Type B pancreatic cell (in vitro differentiated cells): ENCODE measurements around the gene HESX1. TPM values are rescaled to one million over a fixed set of nuclear protein-coding genes. Genes with fewer than 3 reads are reported as not detected.

ENCODE experiments used
- DNase-seq: peaks from one replicate; pipeline ENCODE4 v3.0.0; 2021; ENCODE audit warnings: mixed read lengths; ENCODE audit not compliant: unreplicated experiment; ENCODE audit errors: extremely low spot score
- H3K27ac Mint-ChIP-seq: 2 replicates; pipeline ENCODE4 v1.8.0; 2021; ENCODE audit warnings: mild to moderate bottlenecking, mixed read lengths
- H3K27me3 Mint-ChIP-seq: 2 replicates; pipeline ENCODE4 v1.8.0; 2021; ENCODE audit warnings: mixed read lengths
- H3K36me3 Mint-ChIP-seq: 2 replicates; pipeline ENCODE4 v1.8.0; 2021; ENCODE audit warnings: mixed read lengths
- H3K4me1 Mint-ChIP-seq: one replicate; pipeline ENCODE4 v1.8.0; 2021; ENCODE audit warnings: mixed read lengths; ENCODE audit not compliant: unreplicated experiment
- H3K4me3 Mint-ChIP-seq: 2 replicates; pipeline ENCODE4 v1.8.0; 2021; ENCODE audit warnings: mild to moderate bottlenecking, mixed read lengths
- H3K9me3 Mint-ChIP-seq: 2 replicates; pipeline ENCODE4 v1.8.0; 2021; ENCODE audit warnings: mixed read lengths
- total RNA-seq: library from RNA; stranded (reverse); gene quantifications from 2 replicates; pipeline ENCODE4 v1.2.1, GENCODE V29; 2021; ENCODE audit warnings: low replicate concordance
- TF ChIP-seq, protein P1 (sequence below): fragments of 200-600 bp; sonication (generic); conservative IDR thresholded peaks from 2 replicates; pipeline ENCODE4 v1.5.0; 2021; ENCODE audit warnings: antibody characterized with exemption, mild to moderate bottlenecking

Gene HESX1
- total RNA-seq, 1 donor from 2014 or later, result 1.7 TPM

DNA sequence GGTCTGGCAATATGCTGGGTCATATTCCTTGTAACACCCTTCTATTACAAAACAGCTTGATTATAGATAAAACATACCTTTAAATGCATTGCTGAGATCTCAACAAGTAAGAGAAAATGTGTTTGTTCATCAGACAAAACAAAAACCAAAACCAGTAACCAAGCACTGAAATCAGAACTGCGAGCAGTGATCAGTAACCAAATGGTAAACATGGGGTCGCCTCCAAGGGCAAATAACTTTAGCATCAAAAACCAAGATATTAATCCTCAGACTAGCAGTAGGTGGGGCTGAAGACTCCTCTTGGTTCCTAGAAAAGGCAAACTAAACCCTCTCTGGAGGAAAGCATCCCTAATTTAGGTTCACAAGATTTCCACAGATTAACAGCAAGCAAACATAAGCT, 6.6 kb upstream of the HESX1 start:
- H3K4me3 Mint-ChIP-seq, result no peak overlapping the region
- H3K27ac Mint-ChIP-seq, result no peak overlapping the region
- no peaks in the 10 kb centered on the region for H3K27me3 Mint-ChIP-seq
- no peak for DNase-seq
- TF ChIP-seq, protein P1, sequence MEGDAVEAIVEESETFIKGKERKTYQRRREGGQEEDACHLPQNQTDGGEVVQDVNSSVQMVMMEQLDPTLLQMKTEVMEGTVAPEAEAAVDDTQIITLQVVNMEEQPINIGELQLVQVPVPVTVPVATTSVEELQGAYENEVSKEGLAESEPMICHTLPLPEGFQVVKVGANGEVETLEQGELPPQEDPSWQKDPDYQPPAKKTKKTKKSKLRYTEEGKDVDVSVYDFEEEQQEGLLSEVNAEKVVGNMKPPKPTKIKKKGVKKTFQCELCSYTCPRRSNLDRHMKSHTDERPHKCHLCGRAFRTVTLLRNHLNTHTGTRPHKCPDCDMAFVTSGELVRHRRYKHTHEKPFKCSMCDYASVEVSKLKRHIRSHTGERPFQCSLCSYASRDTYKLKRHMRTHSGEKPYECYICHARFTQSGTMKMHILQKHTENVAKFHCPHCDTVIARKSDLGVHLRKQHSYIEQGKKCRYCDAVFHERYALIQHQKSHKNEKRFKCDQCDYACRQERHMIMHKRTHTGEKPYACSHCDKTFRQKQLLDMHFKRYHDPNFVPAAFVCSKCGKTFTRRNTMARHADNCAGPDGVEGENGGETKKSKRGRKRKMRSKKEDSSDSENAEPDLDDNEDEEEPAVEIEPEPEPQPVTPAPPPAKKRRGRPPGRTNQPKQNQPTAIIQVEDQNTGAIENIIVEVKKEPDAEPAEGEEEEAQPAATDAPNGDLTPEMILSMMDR, result no peak
- H3K4me1 Mint-ChIP-seq, result no peaks in the 10 kb centered on the region
- H3K36me3 Mint-ChIP-seq, result peaks cover 4% of the 10 kb centered on the region
- no peaks in the 10 kb centered on the region for H3K9me3 Mint-ChIP-seq

DNA sequence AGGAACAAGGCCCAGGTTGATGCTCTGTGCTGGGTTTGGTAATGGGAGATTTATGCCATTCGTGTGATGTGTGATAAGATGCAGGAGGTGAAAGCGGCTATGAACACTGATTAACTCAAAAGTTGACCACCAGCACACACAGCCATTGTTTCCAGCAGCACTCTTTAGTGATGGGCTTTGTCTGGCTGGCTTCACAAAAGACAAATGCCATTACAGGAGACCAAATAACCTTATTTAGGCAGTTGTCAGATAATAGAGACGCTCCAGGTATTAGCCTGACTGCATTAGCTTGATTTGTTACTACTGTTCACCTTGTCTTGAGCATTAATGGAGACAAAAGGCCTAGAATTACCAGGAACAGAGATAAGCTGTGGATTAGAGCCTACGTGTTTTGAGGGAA, 5.1 kb downstream of the HESX1 start:
- Mint-ChIP-seq H3K27ac (no peak overlapping the region), H3K4me3 (no peak overlapping the region), H3K36me3 (no peaks in the 10 kb centered on the region), H3K27me3 (no peaks in the 10 kb centered on the region), H3K4me1 (no peaks in the 10 kb centered on the region), H3K9me3 (no peaks in the 10 kb centered on the region)
- DNase-seq, result no peak
- TF ChIP-seq, protein P1, result no peak

DNA sequence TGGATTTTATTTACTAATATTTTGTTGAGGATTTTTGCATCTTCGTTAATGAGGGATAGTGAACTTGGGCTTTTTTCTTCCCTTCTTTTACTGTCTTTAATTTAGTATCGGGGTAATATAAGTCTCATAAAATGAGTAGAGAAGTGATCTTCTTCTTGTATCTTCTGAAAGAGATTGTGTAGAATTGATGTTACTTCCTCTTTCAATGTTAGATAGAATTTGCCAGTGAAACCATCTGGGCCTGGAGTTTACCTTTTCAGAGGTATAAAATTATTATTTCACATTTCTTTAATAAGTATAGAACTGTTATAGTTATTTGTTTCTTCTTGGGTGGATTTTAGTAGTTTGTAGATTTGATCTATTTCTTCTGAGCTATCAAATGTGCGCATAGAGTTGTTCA, 7.8 kb downstream of the HESX1 start:
- no peak overlapping the region for H3K27ac Mint-ChIP-seq
- H3K4me1 Mint-ChIP-seq, result no peaks in the 10 kb centered on the region
- DNase-seq, result no peak
- TF ChIP-seq, protein P1, result no peak
- H3K36me3 Mint-ChIP-seq, result no peaks in the 10 kb centered on the region
- no peak overlapping the region for H3K4me3 Mint-ChIP-seq
- no peaks in the 10 kb centered on the region for H3K9me3 Mint-ChIP-seq
- no peaks in the 10 kb centered on the region for H3K27me3 Mint-ChIP-seq

DNA sequence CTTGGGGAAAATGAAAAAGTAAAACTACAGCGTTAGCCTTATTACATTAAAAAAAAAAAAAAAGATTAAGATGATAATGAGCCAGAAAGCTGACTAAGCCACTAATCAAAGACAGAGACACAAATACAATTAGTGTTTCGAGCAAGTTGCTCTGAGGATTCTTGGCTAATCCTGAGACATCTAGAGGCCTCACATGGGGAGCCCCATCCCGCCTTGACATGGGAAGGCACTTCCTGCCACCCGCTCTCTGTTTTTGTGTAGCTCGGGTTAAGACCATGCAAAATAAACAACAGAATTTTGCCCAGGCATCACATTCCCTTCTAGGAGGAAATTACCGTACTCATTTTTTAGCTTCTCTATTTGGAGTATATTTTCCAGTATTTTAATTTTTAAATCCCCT, 15.3 kb downstream of the HESX1 start:
- Mint-ChIP-seq H3K27me3 (no peaks in the 10 kb centered on the region), H3K36me3 (no peaks in the 10 kb centered on the region), H3K4me3 (no peak overlapping the region), H3K4me1 (peaks cover 4% of the 10 kb centered on the region), H3K9me3 (no peaks in the 10 kb centered on the region), H3K27ac (no peak overlapping the region)
- DNase-seq, result no peak
- TF ChIP-seq, protein P1, result no peak

DNA sequence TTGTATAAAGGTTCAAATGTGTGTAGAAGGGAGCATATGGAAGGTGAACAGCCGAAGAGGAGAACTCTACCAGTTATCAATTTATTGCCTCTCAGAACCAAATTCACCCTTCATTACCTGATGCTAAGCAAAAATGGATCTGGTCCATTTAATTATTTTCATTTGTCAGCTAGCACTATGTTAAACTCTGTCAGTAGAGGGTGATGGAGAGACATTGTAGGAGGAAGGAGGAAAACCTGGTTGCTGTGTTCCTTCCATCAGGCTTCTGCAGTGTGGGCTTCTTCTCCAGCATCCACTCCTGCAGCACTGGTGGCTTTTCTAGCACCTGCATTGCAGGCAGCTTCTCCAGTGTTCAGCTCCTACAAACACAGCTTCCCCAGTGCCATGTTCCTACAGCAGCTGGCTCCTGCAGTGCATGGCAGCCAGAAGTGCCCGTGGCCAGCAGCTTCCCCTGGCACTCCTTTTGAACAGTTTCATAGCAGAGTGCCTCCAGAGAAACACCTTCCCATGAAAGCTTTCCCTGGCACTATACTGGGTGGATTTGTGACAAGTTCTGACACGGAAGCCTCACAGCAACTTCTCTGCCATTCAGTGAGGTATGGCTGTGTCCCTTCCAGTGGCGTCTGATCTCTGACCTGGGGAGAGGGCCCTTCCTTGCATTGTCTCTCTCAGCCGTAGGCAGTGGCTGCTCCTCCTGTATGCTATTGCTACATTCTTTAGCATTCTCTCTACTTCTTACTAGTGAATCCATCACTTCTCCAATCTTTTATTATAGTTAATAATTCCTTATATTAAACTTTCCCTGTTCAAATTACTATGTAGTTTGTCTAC, 20.0 kb downstream of the HESX1 start:
- Mint-ChIP-seq H3K4me3 (no peak overlapping the region), H3K36me3 (no peaks in the 10 kb centered on the region), H3K27ac (no peak overlapping the region), H3K4me1 (peaks cover 4% of the 10 kb centered on the region), H3K27me3 (no peaks in the 10 kb centered on the region), H3K9me3 (no peaks in the 10 kb centered on the region)
- no peak for DNase-seq
- TF ChIP-seq, protein P1, result peak; percentile 52
